GM21381 (cell line): ENCODE data around the gene SNRNP35.
A peak's percentile ranks its signal among the peaks of the same experiment; 100 is the strongest.
"Not testable (repeated sequence)": the region's sequence is repeated elsewhere in the genome, so short reads cannot be mapped to it uniquely, and the experiment has no call there.

Experiments
- ATAC-seq: cut with Tn5 transposase; IDR thresholded peaks from one replicate; pipeline ENCODE4 v1.9.1; 2021; ENCODE audit warnings: mild to moderate bottlenecking, moderate library complexity; ENCODE audit not compliant: unreplicated experiment

Gene SNRNP35, protein sequence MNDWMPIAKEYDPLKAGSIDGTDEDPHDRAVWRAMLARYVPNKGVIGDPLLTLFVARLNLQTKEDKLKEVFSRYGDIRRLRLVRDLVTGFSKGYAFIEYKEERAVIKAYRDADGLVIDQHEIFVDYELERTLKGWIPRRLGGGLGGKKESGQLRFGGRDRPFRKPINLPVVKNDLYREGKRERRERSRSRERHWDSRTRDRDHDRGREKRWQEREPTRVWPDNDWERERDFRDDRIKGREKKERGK

DNA sequence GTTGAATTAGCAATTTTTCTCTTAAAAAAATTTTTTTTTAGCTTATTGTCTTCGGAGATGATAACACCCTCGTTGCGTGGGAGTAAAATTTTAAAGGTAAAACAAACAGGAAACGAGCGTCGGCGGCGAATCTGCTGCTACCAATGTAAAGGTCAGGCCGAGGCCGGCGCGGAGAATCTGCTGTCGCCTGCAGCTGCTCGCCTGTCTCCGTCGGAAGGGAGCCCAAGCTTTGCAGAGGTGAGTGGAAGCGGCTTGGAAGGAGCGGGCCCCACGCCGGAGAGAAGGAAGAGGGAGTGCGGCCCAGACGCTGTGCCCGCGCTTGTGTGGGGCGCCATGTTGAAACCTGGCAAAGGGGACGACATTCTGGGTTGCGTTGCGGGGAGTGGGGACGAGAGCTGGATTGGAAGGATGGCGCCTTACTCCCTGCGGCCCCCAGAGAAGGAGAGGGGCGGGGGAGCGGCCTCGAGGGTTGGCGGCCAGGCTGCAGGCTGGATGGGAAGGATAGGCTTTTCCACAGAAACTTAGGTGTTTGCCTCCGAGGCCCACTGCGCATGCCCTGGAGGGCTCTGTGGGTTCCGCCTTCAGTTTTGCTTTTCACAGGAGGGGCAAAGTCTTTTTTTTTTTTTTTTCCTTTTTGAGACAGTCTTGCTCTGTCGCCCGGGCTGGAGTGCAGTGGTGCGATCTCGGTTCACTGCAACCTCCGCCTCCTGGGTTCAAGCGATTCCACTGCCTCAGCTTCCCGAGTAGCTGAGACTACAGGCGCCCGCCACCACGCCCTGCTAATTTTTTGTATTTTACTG is at the start of gene SNRNP35:
Gene SNRNP35, plus strand, starts transcription at position 160 of the 800 bp plus-strand sequence. CDS start 7,402 bp downstream, outside the sequence.
- peak; percentile 59 for ATAC-seq

DNA sequence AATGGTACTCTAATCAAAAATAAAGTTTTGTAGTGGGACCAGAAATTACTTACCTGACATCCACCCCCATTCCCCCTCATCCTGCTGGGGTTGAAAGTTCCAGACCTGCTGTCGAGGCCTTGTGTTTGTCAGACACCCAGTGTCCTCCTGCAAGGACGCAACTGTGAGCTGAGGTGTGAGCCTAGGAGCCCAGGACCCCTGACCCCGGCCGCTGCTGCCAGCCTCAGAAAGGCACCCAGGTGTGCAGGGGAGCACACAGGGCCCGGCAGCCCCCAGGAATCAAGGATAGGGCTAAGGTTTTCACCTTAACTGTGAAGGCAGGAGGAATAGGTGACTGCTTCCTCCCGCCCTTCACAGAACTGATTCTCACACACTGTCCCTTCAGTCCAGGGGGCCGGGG is 49.3 kb upstream of the SNRNP35 start:
- not testable (repeated sequence) for ATAC-seq

DNA sequence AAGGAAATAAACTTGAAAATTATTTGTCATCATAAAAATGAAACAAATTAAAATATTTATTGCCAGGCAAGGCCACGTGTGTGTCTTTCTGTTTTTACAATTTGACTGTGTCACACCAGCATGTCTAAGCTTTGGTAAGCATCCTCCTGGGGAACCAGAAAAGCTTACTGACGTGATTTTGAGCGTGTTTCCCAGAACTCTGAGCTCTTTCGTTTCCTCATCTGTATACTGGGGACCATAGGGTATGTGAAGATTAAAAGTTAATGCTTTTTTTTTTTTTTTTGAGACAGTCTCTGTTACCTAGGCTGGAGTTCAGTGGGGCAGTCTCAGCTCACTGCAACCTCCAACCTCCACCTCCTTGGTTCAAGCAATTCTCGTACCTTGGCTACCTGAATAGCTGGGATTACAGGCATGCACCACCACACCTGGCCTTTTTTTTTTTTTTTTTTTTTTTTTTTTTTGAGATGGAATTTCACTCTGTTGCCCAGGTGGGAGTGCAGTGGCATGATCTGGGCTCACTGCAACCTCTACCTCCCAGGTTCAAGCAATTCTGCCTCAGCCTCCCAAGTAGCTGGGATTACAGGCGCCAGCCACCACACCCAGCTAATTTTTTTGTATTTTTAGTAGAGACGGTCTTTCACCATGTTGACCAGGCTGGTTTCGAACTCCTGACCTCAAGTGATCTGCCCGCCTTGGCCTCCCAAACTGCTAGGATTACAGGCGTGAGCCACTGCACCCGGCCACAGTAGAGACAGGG is 48.5 kb upstream of the SNRNP35 start:
- ATAC-seq, result not testable (repeated sequence)

DNA sequence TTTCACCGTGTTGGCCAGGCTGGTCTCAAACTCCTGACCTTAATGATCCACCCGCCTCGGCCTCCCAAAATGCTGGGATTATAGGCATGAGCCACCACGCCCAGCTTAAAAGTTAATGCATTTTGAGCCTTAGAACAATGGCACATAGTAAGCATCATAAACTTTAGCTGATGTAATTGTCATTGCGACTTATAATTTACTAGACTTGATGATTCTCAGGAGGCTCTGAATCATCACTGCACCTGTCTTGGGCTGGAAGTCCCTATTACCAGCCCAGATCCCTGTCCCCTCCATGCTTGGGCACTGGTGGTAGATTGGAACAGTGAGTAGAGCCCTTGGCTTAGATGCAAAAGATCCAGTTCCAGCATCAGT is 47.9 kb upstream of the SNRNP35 start:
- ATAC-seq, result no peak

DNA sequence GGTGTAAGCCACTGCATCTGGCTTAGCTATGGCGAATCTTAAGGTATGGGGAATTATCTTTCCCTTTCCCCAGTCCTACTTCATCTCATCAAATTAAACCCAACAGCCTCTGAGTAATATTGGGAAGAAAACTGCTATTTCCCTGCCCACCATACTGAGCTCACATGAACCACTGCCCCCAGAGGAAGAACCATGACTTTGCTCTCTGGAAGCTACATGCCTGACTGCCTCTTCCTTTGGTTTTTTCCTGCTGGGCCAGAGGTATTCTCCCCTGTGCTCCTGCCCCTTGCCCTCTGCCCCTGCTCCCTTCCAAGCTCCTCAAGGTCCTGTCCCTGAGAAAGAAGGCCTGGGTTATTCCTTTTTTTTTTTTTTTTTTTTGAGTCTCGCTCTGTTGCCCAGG is 36.6 kb upstream of the SNRNP35 start:
- ATAC-seq, result no peak

DNA sequence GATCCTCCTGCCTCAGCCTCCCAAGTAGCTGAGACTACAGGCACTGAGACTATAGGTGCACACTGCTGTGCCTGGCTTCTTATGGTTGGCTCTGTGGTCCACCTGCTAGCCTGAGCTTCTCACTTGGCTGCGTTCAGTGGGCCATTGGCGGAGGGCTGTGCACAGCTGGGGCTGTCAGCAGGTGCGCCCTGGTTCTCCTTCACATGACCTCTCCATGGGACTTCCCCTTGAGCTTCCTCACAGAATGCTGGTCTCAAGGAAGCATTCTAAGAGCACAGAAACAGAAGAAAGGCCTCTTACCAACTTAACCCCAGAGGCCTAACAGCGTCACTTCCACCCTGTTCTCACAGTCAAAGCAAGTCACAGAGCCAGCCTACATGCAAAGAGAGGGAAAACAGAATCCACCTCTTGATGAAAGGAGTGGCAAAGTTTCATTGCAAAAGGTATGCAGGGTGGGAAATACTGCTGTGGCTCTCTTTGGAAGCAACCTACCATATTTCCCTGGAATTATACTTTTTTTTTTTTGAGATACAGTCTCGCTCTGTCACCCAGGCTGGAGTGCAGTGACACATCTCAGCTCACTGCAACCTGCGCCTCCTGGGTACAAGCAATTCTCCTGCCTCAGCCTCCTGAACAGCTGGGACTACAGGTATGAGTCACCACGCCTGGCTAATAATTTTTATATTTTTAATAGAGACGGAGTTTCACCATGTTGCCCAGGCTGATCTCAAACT is 30.7 kb upstream of the SNRNP35 start:
- ATAC-seq, result peak; percentile 87

DNA sequence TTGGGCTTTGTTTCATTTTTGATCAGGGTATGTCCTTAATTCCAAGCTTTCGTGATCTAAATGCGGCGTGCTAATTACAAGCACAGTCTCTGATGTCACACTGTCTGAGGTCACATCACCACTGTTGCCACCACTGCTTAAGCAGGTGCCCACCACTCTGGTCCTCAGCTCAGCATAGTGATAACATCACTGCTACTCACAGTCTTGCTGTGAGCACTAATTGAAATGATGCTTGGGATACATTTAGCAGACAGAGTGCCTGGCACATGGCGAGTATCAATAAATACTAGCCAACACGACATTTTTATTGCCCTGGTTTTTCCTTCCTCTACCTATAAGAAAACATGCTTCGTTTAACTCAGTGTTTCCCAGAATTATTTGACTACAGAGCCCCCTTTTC is 29.3 kb upstream of the SNRNP35 start:
- ATAC-seq, result no peak

DNA sequence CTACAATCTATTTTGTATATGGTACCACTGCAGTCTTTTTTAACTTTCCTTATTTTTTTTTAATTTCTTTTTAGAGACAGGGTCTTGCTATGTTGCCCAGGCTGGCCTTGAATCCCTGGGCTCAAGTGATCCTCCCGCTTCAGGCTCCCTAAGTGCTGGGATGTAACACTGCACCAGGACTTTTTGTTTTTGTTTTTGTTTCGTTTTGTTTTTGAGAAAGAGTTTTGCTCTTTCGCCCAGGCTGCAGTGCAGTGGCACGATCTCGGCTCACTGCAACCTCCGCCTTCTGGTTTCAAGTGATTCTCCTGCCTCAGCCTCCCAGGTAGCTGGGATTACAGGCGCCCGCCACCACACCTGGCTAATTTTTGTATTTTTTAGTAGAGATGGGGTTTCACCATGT is 28.8 kb upstream of the SNRNP35 start:
- ATAC-seq, result not testable (repeated sequence)

DNA sequence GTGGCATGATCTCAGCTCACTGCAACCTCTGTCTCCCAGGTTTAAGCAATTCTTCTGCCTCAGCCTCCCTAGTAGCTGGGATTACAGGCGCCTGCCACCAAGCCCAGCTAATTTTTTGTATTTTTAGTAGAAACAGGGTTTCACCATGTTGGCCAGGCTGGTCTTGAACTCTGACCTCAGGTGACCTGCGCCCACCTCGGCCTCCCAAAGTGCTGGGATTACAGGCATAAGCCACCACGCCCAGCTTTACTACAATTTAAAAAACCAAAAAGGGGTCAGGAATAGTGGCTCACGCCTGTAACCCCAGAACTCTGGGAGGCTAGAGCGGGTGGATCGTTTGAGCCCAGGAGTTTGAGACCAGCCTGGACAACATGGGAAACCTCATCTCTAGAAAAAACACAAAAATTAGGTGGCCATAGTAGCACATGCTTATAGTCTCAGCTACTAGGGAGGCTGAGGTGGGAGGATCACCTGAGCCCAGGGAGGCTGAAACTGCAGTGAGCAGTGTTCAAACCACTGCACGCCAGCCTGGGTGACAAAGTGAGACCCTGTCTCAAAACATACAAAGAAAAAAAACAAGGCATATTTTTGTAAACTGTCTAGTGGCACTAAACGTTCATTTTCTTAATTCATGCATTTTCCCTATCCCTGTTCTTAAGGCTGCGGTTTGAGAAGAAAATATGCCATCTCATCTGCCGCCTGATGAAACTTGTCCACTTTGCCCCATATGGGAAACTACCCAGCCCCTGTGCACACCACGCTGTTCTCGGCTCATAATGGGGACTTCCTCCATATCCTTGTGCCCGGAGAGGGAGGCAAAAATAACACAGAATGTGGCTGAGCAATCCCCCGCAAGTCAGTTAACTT is 25.8 kb upstream of the SNRNP35 start:
- ATAC-seq, result not testable (repeated sequence)

DNA sequence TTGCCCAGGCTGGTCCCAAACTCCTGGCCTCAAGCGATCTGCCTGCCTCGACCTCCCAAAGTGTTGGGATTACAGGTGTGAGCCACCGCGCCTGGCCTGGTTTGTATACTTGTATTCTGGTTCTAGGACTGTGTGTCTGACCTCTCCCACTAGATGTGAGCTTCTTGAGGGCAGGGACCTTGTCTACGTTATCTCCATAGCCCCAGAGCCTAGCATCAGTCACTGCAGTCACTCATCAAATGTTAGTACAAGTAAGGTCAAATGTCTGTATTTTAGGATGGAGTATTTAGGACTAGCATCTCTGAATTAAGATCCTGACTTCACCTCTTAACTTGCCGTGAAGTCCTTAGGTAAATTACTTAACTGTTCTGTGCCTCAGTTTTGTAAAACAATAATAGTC is 24.3 kb upstream of the SNRNP35 start:
- ATAC-seq, result no peak

DNA sequence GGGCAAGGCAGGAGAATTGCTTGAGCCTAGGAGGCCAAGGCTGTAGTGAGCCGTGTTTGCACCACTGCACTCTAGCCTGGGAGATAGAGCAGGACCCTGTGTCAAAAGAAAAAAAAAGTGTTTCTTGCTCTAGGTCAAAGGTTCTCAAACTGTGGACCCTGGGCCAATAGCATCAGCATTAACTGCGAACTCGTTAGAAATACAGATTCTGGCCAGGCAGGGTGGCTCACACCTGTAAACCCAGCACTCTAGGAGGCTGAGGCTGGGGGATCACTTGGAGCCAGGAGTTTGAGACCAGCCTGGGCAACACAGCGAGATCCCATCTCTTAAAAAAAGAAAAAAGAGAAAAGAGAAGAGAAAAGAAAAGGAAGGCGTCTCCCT is 22.3 kb upstream of the SNRNP35 start:
- ATAC-seq, result no peak

DNA sequence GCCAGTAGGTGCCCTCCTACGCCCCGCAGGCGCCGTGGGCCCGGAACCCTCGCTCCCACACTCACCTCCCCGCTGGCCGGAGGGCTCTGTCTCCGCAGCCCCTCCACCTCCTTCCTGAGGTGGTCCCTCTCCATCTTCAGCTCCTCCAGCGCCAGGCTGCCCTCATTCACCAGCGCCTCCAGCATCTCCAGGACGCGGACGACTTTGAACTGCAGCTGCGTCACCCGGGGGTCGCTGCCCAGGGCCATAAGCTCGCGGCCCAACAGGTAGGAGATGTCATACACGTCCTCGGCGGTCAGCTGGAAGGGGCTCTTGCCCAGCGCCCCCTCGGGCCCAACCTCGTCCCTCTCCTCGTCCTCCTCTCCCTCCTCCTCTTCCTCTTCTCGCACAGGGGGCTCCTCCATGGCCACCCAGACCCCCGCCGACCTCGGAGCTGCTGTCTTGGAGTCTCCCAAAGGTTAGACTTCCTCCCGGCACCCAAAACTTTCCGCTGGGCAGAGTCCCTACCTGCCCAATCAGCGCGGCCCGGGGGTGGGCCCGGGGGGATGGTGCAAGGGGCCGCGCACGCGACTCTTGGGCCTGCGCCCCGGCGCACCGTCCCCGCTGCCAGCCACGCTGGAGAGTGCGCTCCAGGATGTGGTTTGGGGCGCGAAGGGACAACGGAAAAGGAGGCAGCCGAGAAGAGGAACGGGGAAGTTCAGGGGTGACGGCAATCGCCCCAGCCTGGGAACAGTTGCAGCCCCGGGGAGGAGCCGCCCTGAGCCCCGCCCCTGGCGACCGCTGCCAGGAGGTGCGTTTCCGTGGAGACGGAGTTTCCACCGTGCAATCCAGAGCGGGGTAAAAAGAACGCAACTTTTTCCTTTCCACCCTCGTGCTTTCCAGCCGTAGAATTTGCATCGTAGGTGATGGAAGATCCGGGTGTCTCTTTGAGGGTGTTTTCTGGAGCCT is 21.6 kb upstream of the SNRNP35 start, which contains the start of gene RILPL2:
Gene RILPL2, minus strand, starts transcription at position 668 of the 948 bp plus-strand sequence. Its CDS starts 264 bp downstream, at position 404.
- peak; percentile 79 for ATAC-seq

DNA sequence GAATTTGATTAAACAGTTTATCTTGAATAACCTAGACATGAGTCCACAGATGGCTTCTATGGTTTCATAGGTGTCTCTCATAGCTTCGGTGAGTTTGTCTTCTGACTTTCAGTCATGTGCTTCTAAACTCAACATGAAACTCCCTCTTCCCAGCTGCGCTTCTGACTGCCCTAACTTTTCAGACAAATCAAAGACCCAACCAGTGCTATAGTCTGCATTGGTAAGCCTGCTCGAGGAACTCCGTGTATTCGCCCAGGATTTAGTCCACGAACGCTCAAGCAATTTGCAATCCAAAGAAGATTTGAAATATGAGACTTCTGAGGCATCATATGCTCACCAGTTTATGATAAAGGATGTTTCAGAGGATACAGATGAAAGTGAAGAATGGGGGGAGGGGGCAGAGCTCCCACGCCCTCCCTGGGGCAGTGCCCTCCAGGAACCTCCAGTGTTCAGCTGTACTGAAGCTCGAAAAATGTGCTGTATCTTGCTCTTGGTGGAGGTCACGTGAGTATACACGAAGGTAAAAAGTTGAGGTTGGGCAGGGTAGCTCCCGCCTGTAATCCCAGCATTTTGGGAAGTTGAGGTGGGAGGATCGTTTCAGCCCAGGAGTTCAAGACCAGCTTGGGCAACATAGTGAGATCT is 16.3 kb upstream of the SNRNP35 start:
- no peak for ATAC-seq

DNA sequence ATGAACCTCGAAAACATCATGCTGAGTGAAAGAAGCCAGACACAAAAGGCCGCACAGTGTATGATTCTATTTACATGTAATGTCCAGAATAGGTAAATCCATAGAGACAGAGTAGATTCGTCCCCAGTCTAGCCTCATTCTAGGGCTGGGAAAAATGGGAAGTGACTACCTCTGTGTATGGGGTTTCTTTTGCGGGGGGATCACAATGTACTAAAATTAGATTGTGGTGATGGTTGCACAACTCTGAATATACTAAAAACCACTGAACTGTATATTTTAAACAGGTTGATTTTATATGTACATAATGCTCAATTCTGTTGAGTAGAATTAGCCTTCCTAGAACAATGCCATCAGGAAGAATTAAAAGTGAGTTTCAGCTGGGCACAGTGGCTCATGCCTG is 15.2 kb upstream of the SNRNP35 start:
- ATAC-seq, result no peak

DNA sequence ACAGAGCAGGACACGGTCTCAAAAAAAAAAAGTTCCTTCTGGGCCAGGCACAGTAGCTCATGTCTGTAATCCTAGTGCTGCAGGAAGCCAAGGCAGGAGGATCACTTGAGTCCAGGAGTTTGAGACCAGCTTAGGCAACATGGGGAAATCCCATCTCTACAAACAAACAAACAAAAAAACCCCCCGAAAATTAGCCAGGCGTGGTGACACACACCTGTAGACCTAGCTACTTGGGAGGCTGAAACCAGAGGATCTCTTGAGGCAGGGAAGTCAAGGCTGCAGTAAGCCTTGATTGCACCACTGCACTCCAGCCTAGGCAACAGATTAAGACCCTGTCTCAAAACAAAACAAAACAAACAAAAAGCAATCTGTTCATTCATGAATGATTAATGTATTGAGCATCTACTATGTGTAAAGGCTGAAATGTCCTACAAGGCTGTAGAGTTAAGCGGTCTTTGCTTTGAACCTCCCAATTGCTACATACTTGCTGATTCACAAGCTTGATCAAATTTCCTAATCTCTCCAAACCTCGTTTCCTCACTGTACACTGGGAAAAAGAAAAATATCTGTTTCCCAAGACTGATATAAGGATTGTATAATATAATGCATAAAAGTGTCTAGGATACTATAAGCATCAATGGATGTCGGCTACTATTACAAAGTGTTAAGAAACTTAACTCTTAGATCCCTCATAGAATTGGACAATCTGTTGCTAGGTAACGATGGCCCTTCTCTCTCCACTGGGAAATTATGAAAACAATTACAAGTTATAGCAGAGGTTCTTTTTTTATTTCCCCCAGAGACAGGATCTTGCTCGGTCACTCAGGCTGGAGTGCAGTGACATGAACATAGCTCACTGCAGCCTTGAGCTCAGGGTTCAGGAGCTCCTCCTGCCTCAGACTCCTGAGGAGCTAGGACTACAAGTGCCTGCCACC is 13.6 kb upstream of the SNRNP35 start:
- no peak for ATAC-seq

DNA sequence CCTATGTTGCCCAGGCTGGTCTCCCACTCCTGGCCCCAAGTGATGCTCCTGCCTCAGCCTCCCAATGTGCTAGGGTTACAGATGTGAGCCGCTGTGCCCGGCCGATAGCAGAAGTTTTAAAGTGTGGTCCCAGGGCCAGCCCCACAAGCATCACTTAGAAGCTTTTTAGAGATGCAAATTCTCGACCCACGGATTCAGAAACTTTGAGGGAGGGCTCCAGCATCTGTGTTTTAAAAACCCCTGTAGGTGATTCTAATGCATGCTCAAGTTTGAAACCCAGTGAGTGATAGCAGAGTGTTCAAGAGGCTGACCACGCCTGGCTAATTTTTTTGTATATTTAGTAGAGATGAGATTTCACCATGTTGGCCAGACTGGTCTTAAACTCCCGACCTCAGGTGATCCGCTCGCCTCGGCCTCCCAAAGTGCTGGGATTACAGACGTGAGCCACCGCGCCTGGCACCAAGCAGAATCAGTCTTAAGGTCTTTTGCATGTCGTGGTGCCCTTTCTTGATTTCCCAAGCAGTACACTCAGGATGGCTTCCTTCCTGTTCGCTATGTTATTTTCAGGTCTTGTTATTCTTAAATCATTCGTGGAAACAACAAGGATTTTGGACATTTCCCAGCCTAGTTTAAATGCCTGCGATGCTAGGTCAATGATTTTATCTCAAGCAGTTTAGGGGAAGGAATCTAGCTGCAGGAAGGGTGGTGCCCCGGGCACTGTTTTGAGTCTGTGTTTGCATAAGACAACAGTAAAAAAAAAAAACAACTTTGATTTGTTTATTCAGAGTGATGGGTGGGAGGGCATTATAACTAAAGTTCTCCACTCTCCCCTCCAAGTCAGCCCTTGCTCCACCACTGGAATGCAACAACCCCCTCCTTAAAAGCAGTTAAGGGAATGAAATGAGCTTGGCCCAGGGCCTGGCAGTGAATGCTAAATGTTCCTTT is 12.3 kb upstream of the SNRNP35 start:
- ATAC-seq, result no peak
